ENCODE measurements around the gene RICTOR. TPM values are rescaled to one million over a fixed set of nuclear protein-coding genes. Genes with fewer than 3 reads are reported as not detected.

RICTOR gene
- 35.9 and 74.7 TPM in 2 replicates for total RNA-seq

GRCh38 chr5:39074017-39074814 is at the start of gene RICTOR:
TSS of gene RICTOR (minus strand) at chr5:39074399. CDS start at chr5:39074377, 22 bp downstream.

Small RNA genes lying within 50 kb of the gene (small RNA-seq; reads per million reads assigned to genes)
- gene AIG1P1 (ENCODE audit: low replicate concordance), result not detected

Other genes with a start within 250 kb of the RICTOR start
- gene OSMR, start 228.4 kb downstream of the RICTOR start, total RNA-seq, result 82.2 and 145 TPM in 2 replicates
- gene FYB1, start 145.2 kb upstream of the RICTOR start, total RNA-seq, result 0.43 TPM in 1 of 2 replicates, not detected in the other

Measured in placental pericyte (primary cell).